NCI-H226 (cell line): Measurements from ENCODE around the gene MCF2L.

Experiments
- DNase-seq: peaks from one replicate; pipeline ENCODE4 v3.0.0-alpha.2; 2015

Gene MCF2L

DNA sequence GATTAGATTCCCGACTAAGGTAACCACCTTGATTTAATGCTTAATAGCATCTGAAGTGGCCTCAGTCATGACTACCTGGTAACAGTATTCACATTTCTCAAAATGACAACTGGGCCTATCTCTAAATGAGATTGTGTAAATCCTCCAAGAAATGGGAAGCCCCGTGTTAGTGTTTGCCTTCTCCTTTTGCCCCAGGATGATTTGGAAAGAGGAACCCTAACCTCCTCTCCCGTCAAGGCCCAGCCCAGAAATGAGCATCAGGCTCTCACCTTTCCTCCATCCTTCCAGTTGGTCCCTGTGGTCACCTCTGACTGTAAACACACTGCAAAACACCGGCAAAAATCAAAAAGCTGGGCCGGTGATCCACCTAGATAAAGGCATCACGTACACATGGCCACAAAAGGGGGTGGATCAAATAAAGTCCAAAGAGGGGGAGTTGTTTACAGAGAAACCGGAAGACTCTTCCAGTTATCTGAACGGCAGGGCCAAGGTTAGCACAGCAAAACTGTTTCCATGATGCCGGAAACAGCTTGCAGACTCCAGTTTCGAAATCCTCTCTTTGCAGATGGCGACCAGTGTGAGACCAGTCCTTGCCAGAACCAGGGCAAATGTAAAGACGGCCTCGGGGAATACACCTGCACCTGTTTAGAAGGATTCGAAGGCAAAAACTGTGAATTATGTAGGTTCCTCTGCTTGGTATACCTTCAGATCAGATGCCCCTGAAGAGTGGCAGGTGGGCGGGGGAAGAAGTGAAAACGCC is 170.0 kb downstream of the MCF2L start:
- DNase-seq: no peak

DNA sequence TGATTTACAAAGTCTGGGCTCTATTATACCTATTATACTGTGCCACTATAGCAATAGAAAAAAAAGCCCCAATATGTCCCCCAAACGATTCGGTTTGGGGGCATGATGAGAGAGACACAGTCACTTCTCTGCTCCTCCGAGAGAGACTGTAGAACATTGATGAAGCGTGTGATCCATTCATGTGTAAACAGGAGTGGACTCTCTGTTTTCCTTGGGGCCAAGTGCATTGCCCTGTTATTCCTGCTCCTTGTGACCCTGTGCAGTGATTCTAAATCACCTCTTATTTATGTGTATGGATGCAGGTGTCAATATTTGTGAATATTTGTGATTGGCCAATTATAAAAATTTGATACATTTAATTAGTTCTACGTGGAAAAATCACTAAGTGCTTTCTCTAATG is 170.6 kb downstream of the MCF2L start:
- DNase-seq: no peak

GRCh38 chr13:113140677-113141600 is 171.9 kb downstream of the MCF2L start:
- no peak for DNase-seq

DNA sequence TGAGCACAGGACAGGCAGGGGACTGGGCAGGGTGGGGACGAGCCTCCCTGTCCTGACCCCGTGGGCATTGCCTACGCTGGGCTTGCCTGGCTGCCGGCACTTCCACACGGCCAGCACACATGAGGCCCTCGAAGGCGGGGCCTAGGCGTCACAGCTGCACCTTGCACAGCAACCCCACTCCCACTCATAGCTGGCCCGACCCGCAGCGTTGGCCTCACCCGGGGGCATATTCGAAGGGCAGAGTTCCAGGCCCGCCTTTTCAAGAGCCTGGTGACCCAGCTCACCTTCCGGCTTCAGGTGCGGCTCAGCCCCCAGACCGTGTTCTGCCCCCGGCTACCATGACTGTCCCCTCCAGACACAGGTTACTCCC is 172.6 kb downstream of the MCF2L start:
- DNase-seq: no peak

DNA sequence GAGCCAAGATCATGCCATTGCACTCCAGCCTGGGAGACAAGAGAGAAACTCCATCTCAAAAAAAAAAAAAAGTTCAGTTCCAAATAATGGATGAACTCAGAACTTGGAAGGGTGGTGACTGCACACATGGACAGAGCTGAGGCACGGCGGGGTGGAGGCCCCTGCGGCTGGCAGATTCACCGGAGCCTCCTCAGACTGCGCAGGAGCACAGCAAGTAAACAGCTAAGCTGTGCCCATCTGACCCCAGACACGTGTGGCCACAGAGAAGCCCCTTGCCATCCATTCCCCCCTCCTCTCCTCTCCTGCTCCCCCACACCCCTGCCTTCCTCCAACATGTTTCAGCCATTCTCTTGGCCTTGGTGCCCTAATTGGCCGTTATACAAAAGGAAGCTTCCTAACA is 173.9 kb downstream of the MCF2L start:
- no peak for DNase-seq

DNA sequence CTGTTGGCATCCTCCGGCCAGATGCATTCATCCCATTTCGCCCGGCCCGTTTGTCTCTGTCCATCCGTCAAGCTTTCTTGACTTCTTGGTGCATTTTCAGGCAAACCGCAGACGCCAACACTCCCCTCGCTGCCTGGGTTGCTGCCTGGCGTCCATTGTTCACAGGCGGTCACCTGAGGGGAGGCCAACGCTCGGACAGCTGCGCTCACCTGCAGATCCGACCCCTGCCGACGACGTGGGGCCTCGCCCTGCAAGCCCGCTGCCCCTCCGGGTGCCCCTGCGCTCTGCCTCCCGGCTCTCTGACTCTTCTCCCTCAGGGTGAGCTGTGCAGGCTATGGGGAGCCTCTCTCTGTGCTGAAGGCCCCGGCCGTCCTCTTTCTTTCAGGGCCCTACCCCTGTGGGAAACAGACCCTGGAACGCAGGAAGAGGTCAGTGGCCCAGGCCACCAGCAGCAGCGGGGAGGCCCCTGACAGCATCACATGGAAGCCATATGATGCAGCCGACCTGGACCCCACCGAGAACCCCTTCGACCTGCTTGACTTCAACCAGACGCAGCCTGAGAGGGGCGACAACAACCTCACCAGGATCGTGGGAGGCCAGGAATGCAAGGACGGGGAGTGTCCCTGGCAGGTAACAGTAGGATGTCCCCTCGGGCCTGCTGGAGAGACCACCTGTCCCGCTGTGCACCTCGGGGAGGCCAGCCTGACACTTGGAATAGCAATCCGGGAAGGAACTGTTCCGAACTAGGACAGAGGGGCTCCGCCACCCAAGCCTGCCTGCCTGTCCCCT is 174.6 kb downstream of the MCF2L start:
- no peak for DNase-seq

GRCh38 chr13:113144255-113144629 is 175.2 kb downstream of the MCF2L start:
- DNase-seq: no peak

DNA sequence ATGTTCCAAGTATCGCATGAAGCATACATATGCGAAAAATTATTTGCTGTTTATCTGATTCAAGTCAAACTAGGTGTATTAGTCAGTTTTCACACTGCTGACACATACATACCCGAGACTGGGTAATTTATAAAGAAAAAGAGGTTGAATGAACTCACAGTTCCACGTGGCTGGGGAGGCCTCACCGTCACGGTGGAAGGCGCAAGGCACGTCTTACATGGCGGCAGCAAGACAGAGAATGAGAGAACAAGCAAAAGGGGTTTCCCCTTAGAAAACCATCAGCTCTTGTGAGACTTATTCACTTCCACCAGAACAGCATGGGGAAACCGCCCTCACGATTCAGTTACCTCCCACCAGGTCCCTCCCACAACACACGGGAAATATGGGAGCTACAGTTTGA is 176.5 kb downstream of the MCF2L start:
- no peak for DNase-seq

GRCh38 chr13:113145911-113146598 is 177.0 kb downstream of the MCF2L start:
- no peak for DNase-seq

GRCh38 chr13:113146750-113147149 is 177.7 kb downstream of the MCF2L start:
- no peak for DNase-seq

GRCh38 chr13:113147206-113147605 is 178.2 kb downstream of the MCF2L start:
- DNase-seq: no peak

DNA sequence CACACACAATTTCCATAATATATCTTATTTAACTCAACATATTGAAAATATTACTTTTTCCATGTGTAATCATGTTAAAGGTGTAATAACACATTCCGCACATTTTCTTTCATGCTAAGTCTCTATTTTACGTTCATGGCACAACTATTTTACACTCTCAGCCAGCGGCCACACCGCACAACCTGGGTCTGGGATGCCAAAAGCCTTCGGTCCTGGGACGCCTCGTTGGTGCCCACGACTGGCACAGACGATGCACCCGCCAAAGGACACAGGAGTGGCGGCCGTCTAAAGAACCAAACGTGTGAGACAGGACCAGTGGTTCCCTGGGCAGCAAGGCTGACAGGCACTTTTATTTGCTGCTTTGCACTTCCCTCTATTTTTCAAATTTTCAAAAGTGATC is 179.4 kb downstream of the MCF2L start:
- DNase-seq: no peak

DNA sequence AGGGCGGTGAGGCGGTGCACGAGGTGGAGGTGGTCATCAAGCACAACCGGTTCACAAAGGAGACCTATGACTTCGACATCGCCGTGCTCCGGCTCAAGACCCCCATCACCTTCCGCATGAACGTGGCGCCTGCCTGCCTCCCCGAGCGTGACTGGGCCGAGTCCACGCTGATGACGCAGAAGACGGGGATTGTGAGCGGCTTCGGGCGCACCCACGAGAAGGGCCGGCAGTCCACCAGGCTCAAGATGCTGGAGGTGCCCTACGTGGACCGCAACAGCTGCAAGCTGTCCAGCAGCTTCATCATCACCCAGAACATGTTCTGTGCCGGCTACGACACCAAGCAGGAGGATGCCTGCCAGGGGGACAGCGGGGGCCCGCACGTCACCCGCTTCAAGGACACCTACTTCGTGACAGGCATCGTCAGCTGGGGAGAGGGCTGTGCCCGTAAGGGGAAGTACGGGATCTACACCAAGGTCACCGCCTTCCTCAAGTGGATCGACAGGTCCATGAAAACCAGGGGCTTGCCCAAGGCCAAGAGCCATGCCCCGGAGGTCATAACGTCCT is 180.0 kb downstream of the MCF2L start:
- DNase-seq: no peak
